Heart right ventricle (tissue), 16 donors: Measurements from ENCODE around the gene USP47. TPM values are rescaled to one million over a fixed set of nuclear protein-coding genes. Genes with fewer than 3 reads are reported as not detected.

Experiments used
- ATAC-seq, 8 donors: fragments of 200-7000 bp; cut with Tn5 transposase; one replicate each; pipeline ENCODE4 v1.9.1; 2020; ENCODE audit warnings: mild to moderate bottlenecking in 8 of 8, moderate library complexity in 8 of 8, moderate number of reproducible peaks in 1 of 8
- DNase-seq, 2 donors: peaks; one replicate each; pipeline ENCODE4 v3.0.0-alpha.2; 2020
- H3K27ac ChIP-seq, 10 donors: fragments of 200-600 bp; sonication (generic) in 2 of 10; one replicate each; pipeline versions ENCODE4 v1.5.0 to v1.8.0; 2020 to 2022; ENCODE audit warnings: mild to moderate bottlenecking in 3 of 10
- H3K27me3 ChIP-seq, 7 donors: fragments of 200-600 bp; one replicate each; pipeline ENCODE4 v1.8.0; 2021 to 2022; ENCODE audit warnings: mild to moderate bottlenecking in 2 of 7
- H3K36me3 ChIP-seq, 9 donors: fragments of 200-600 bp; sonication (generic) in 1 of 9; one replicate each; pipeline versions ENCODE4 v1.5.0 to v1.8.0; 2020 to 2022; ENCODE audit warnings: mild to moderate bottlenecking in 2 of 9
- H3K4me1 ChIP-seq, 9 donors: fragments of 200-600 bp; sonication (generic) in 1 of 9; one replicate each; pipeline versions ENCODE4 v1.5.0 to v1.8.0; 2020 to 2022; ENCODE audit warnings: mild to moderate bottlenecking in 4 of 9
- H3K4me3 ChIP-seq, 10 donors: fragments of 200-600 bp; sonication (generic) in 2 of 10; one replicate each; pipeline versions ENCODE4 v1.5.0 to v1.8.0; 2020 to 2022; ENCODE audit warnings: mild to moderate bottlenecking in 7 of 10, moderate library complexity in 2 of 10
- H3K9me3 ChIP-seq, 11 donors: fragments of 200-600 bp in 10 of 11; sonication (generic) in 2 of 11; one replicate each; pipeline versions ENCODE4 v1.5.0 to v1.8.0; 2013 to 2022; ENCODE audit warnings: mild to moderate bottlenecking in 2 of 11, control low read depth in 1 of 11, moderate library complexity in 1 of 11
- CTCF ChIP-seq, 9 donors: fragments of 200-600 bp; sonication (generic) in 2 of 9; IDR thresholded peaks; one replicate each; pipeline versions ENCODE4 v1.5.0 to v1.8.0; 2021 to 2022; ENCODE audit warnings: antibody characterized with exemption in 9 of 9, mild to moderate bottlenecking in 5 of 9, moderate library complexity in 1 of 9
- WGBS, 2 donors: extraction: QIAGEN DNeasy Blood & Tissue Kit; methylation state at CpG; one replicate each; pipeline ENCODE4 v1.1.7; 2013; ENCODE audit warnings: inconsistent platforms in 1 of 2; 5-methylcytosine and 5-hydroxymethylcytosine counted together
- intact Hi-C, 10 donors: fragments of 100-400 bp; cut with DNase I; formaldehyde crosslinking; loops; one replicate each; pipeline versions ENCODE4 v1.11.1 to v1.14.2; 2022
- polyA plus RNA-seq, 2 donors: library from polyadenylated mRNA; stranded (reverse); fragments of 200-250 nt; gene quantifications; one replicate each; pipeline ENCODE4 v1.2.3, GENCODE V29; 2013
- total RNA-seq, 10 donors: library from RNA; stranded (reverse); fragmentation: NEBNext Ultra II Directional in 3 of 10; extraction: Animal tissue kit (Norgen Biotek cat#: 25700) in 3 of 10; gene quantifications; one replicate each; pipeline versions ENCODE4 v1.2.1 to v1.2.4, GENCODE V29; 2021 to 2023
- donor health status: Arrhythmogenic right ventricular cardiomyopathy.
- donor health status: ischemic (EF 13 %, LVEDD 7.1; RV severe dilation, severe dysfunction).
- donor health status: healthy with polysubstance abuse.
- donor health status: DM: no; HTN: yes; CAD: no.
- donor health status: DM: no; HTN: no; CAD: no.
- donor health status: ischemic (EF 25% LVEDD 6.9; RV normal size, moderate dysfunction).
- donor health status: ischemic (EF 25% LVEDD 5.7; RV mildly dilated, moderate dysfunction).
- donor health status: healthy.
- donor health status: DM: yes; HTN: yes; CAD: no.
- donor health status: Ischemic cardiomyopathy.
- donor health status: ischemic (EF 35%, LVEDD 5.7; RV mildly dilated, moderate dysfunction).
- donor health status: nonischemic (EF 11% LVEDD 7.7; RV severe dilation, severe dysfunction).
- donor health status: DM: yes; HTN: yes; CAD: no.
- donor health status: PGD.
- donor health status: ischemic (EF 29% LVEDD 5.4; RV normal size, mild dysfunction).
- donor health status: nonischemic (EF 23%, LVEDD 6.1; RV moderate dilation, normal function).

The USP47 gene
- total and polyA plus RNA-seq, 12 donors, result 30.5 to 56.4 (median 52.5) TPM

DNA sequence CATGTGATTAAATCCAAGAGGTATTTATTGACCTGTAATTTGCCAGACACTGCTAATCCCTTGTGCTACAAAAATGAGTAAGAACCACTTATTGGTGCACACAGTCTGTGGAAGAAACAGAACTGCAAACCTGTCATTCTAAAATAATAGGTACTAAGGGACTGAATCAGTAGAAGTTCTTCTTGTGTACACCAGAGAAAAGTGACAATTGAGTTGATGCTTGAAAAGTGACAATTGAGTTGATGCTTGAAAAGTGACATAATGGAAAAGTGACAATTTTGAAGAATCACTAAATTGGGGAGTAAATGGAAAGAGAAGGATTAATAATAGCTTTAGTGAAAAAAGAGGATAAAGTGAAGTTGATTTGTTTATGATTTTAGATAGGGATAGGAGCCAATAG lies 110.3 kb downstream of the USP47 start:
- no peak for TF ChIP-seq CTCF (IDR thresholded peaks at IDR 0.05)
- Histone ChIP-seq H3K36me3 (peaks cover 0 to 100% (median 44%) of the 10 kb centered on the region in 9 donors), H3K27ac (peak overlapping the region in 2 of 10 donors; percentile 1 to 39), H3K9me3 (no peaks in the 10 kb centered on the region), H3K4me3 (no peak overlapping the region), H3K27me3 (no peaks in the 10 kb centered on the region), H3K4me1 (peaks cover 0 to 26% (median 9%) of the 10 kb centered on the region in 9 donors)
- ATAC-seq (no peak), DNase-seq (no peak)
- intact Hi-C loops, result loop anchor here in 2 of 10 donors (5.0 to 10.0 kb wide), 2 partner anchors 90 to 333 kb away; no protein-coding TSS in a partner anchor

GRCh38 chr11:11956006-11956405 lies 114.2 kb downstream of the USP47 start:
- peaks cover 0 to 86% (median 38%) of the 10 kb centered on the region in 9 donors for H3K36me3 ChIP-seq
- 75 to 82% methylated on average over 5 of the region's 5 CpGs for WGBS, 2 donors
- intact Hi-C loops, result loop anchor here in 1 of 10 donors (10.0 kb wide), 1 partner anchor 329 kb away; no protein-coding TSS in a partner anchor

GRCh38 chr11:11958403-11959231 lies 116.8 kb downstream of the USP47 start:
- H3K27ac ChIP-seq, result no peak overlapping the region
- no peak for ATAC-seq
- peaks cover 0 to 64% (median 26%) of the 10 kb centered on the region in 9 donors for H3K36me3 ChIP-seq
- peaks cover 0 to 10% (median 0%) of the 10 kb centered on the region in 11 donors for H3K9me3 ChIP-seq
- no peak for TF ChIP-seq CTCF (IDR thresholded peaks at IDR 0.05)
- peaks cover 0 to 34% (median 16%) of the 10 kb centered on the region in 9 donors for H3K4me1 ChIP-seq
- H3K4me3 ChIP-seq, result no peak overlapping the region
- no peak for DNase-seq
- no peaks in the 10 kb centered on the region for H3K27me3 ChIP-seq
- 75 to 84% methylated on average over 11 of the region's 11 CpGs for WGBS, 2 donors
- intact Hi-C loops, result loop anchor here in 1 of 10 donors (10.0 kb wide), 1 partner anchor 326 kb away; no protein-coding TSS in a partner anchor

More at GRCh38 chr11:11956006-11956405, 114.2 kb downstream of the USP47 start:
- DNase-seq (no peak), ATAC-seq (no peak)
- Histone ChIP-seq H3K4me1 (peaks cover 0 to 19% (median 9%) of the 10 kb centered on the region in 9 donors), H3K4me3 (no peak overlapping the region), H3K27ac (no peak overlapping the region), H3K9me3 (no peaks in the 10 kb centered on the region), H3K27me3 (no peaks in the 10 kb centered on the region)
- no peak for TF ChIP-seq CTCF (IDR thresholded peaks at IDR 0.05)

DNA sequence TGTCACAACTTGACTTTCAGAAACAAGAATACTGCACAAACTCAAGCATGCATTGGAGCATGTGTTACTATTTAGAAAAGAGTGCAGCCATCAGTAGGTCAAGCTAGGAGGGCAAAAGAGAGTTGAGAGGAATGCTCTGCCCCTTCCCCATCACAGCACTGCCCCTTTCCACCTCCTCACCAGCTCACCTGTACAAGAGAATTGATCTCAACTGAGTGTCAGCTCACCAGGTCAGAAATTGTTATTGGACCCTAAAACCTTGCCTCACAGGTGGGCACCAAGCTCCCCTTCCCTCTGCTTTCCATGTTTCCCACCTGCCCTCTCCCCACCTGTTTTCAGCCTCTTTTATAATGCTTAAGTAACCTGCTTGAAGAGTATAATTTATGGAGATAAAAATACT lies 117.8 kb downstream of the USP47 start:
- peaks cover 0 to 44% (median 23%) of the 10 kb centered on the region in 9 donors for H3K4me1 ChIP-seq
- intact Hi-C loops, result loop anchor here in 1 of 10 donors (10.0 kb wide), 1 partner anchor 325 kb away; no protein-coding TSS in a partner anchor
- peaks cover 0 to 10% (median 0%) of the 10 kb centered on the region in 11 donors for H3K9me3 ChIP-seq
- H3K27ac ChIP-seq, result no peak overlapping the region
- H3K36me3 ChIP-seq, result peaks cover 0 to 61% (median 18%) of the 10 kb centered on the region in 9 donors
- ATAC-seq, result no peak
- no peak overlapping the region for H3K4me3 ChIP-seq
- no peak for TF ChIP-seq CTCF (IDR thresholded peaks at IDR 0.05)
- DNase-seq, result no peak
- H3K27me3 ChIP-seq, result no peaks in the 10 kb centered on the region
